HCT116 (cell line): Measurements from ENCODE around the gene KRTAP10-1. TPM values are rescaled to one million over a fixed set of nuclear protein-coding genes. Genes with fewer than 3 reads are reported as not detected.

Experiments
- ATAC-seq: fragments of 200-7000 bp; cut with Tn5 transposase; 2 replicates; pipeline ENCODE4 v1.9.1; 2020; ENCODE audit warnings: mild to moderate bottlenecking, moderate library complexity
- BruUV-seq: library from RNA; stranded (reverse); fragments of 400-500 nt; replicated peaks from 2 replicates; lab custom pipeline; 2021; lab: Mats Ljungman, UMichigan
- CTCF ChIA-PET: fragments of 300-600 bp; sonication (Branson Sonifier 250); formaldehyde crosslinking; loops from one replicate; lab custom pipeline; 2021; ENCODE audit warnings: antibody characterized with exemption; lab: Charles Lee
- POLR2A ChIA-PET: fragments of 300-600, 350-600 bp; sonication (Branson Sonifier 250); formaldehyde crosslinking; loops from one replicate; lab custom pipeline; 2021; ENCODE audit warnings: antibody characterized with exemption; lab: Charles Lee
- RAD21 ChIA-PET, 2 experiments: fragments of 300-600 bp; sonication (Branson Sonifier 250); formaldehyde crosslinking; loops; one replicate each; lab custom pipeline; 2023; ENCODE audit warnings: low total read pairs in 2 of 2; ENCODE audit not compliant: uncharacterized antibody in 2 of 2, unreplicated experiment in 2 of 2, low non-redundant PET in 1 of 2; lab: Charles Lee
- DNase-seq: peaks from one replicate; pipeline ENCODE4 v3.0.0-alpha.2; 2010; ENCODE audit warnings: low read depth, low spot score
- H2AFZ ChIP-seq: fragments of 200-600 bp; shearing (Covaris generic), sonication (generic); 2 replicates; pipeline ENCODE4 v1.6.1; 2017; ENCODE audit warnings: low read depth, mixed run types, mixed read lengths, antibody characterized with exemption, low read length; ENCODE audit not compliant: poor library complexity, severe bottlenecking
- H3K27ac ChIP-seq: 2 replicates; pipeline ENCODE4 v1.5.1; 2012; ENCODE audit warnings: low read depth, low read length
- H3K27me3 ChIP-seq: fragments of 200-600 bp; sonication (generic); 2 replicates; pipeline ENCODE4 v1.6.1; 2016; ENCODE audit warnings: mixed run types, low read length, mixed read lengths; ENCODE audit not compliant: insufficient read depth
- H3K36me3 ChIP-seq, 2 experiments: fragments of 200-500 bp in 1 of 2; fragments of 200-600 bp in 1 of 2; sonication (Bioruptor generic) in 1 of 2; sonication (generic) in 1 of 2; 2 replicates each; pipeline versions ENCODE4 v1.5.1 to v1.6.1; 2014 to 2016; ENCODE audit warnings: low read length in 2 of 2, inconsistent platforms in 1 of 2, mixed read lengths in 1 of 2, mixed run types in 1 of 2; ENCODE audit not compliant: insufficient read depth in 2 of 2, control insufficient read depth in 1 of 2
- H3K4me1 ChIP-seq, 2 experiments: fragments of 200-600 bp in 1 of 2; sonication (generic) in 1 of 2; 2 replicates each; pipeline versions ENCODE4 v1.5.1 to v1.6.1; 2012 to 2017; ENCODE audit warnings: low read length in 2 of 2, inconsistent platforms in 1 of 2, mild to moderate bottlenecking in 1 of 2, mixed read lengths in 1 of 2, mixed run types in 1 of 2, moderate library complexity in 1 of 2; ENCODE audit not compliant: insufficient read depth in 2 of 2, control insufficient read depth in 1 of 2
- H3K4me2 ChIP-seq: fragments of 200-600 bp; sonication (generic); 2 replicates; pipeline ENCODE4 v1.6.1; 2017; ENCODE audit warnings: mixed run types, low read length, mixed read lengths
- H3K4me3 ChIP-seq, 2 experiments: fragments of 200-600 bp in 1 of 2; sonication (generic) in 1 of 2; replicated peaks in 1 of 2; 2 replicates each; pipeline ENCODE4 v1.5.1; 2011 to 2016; ENCODE audit warnings: low read length in 2 of 2, control low read depth in 1 of 2, low read depth in 1 of 2, mild to moderate bottlenecking in 1 of 2, mixed read lengths in 1 of 2, mixed run types in 1 of 2
- H3K79me2 ChIP-seq: fragments of 200-600 bp; sonication (generic); 2 replicates; pipeline ENCODE4 v1.6.1; 2017; ENCODE audit warnings: mild to moderate bottlenecking, mixed run types, low read length, moderate library complexity, mixed read lengths; ENCODE audit not compliant: insufficient read depth
- H3K9ac ChIP-seq: fragments of 200-600 bp; sonication (generic); 2 replicates; pipeline ENCODE4 v1.6.1; 2016; ENCODE audit warnings: low read length, mixed read lengths
- H3K9me2 ChIP-seq: fragments of 200-600 bp; sonication (generic), shearing (Covaris generic); 2 replicates; pipeline ENCODE4 v1.6.1; 2017; ENCODE audit warnings: mixed run types, mild to moderate bottlenecking, moderate library complexity; ENCODE audit not compliant: insufficient read depth
- H3K9me3 ChIP-seq, 2 experiments: fragments of 200-500 bp in 1 of 2; fragments of 200-600 bp in 1 of 2; sonication (Bioruptor generic) in 1 of 2; sonication (generic) in 1 of 2; 2 replicates each; pipeline ENCODE4 v1.6.1; 2014 to 2017; ENCODE audit warnings: low read length in 2 of 2, mixed read lengths in 2 of 2, inconsistent platforms in 1 of 2, low read depth in 1 of 2, mild to moderate bottlenecking in 1 of 2, mixed run types in 1 of 2, moderate library complexity in 1 of 2; ENCODE audit not compliant: control insufficient read depth in 1 of 2, insufficient read depth in 1 of 2
- H4K20me1 ChIP-seq: fragments of 200-600 bp; sonication (generic), shearing (Covaris generic); 2 replicates; pipeline ENCODE4 v1.6.1; 2017; ENCODE audit warnings: mixed run types, mild to moderate bottlenecking, moderate library complexity; ENCODE audit not compliant: insufficient read depth
- CBX3 ChIP-seq: IDR thresholded peaks from 2 replicates; pipeline ENCODE4 v1.6.1; 2012; ENCODE audit warnings: low read depth
- ELF1 ChIP-seq: IDR thresholded peaks from 2 replicates; pipeline ENCODE4 v1.6.1; 2012; ENCODE audit warnings: low read depth, borderline replicate concordance
- ZNF274 ChIP-seq: fragments of 200-500 bp; sonication (Bioruptor generic); IDR thresholded peaks from 2 replicates; pipeline ENCODE4 v1.6.1; 2014; ENCODE audit warnings: mild to moderate bottlenecking, low read depth, low read length, inconsistent platforms
- intact Hi-C: fragments of 100-400 bp; cut with micrococcal nuclease; formaldehyde crosslinking; loops from 2 replicates; pipeline ENCODE4 v1.10.0; 2022
- total RNA-seq: library from RNA; stranded (reverse); gene quantifications from one replicate; pipeline ENCODE4 v1.2.1, GENCODE V29; 2021; ENCODE audit not compliant: unreplicated experiment
- TF ChIP-seq, protein P1 (sequence below): IDR thresholded peaks from 2 replicates; pipeline ENCODE4 v1.6.1; 2012
- TF ChIP-seq, protein P2 (sequence below): IDR thresholded peaks from 2 replicates; pipeline ENCODE4 v1.6.1; 2012
- TF ChIP-seq, protein P3 (sequence below): IDR thresholded peaks from 2 replicates; pipeline ENCODE4 v1.6.1; 2011; ENCODE audit warnings: mild to moderate bottlenecking, low read length, moderate library complexity; ENCODE audit not compliant: insufficient replicate concordance; ENCODE audit errors: extremely low read depth
- TF ChIP-seq, protein P4 (sequence below): IDR thresholded peaks from 2 replicates; pipeline ENCODE4 v1.6.1; 2012; ENCODE audit warnings: low read depth

KRTAP10-1 gene
- total RNA-seq, 1 experiment from 2014 or later, result not detected

DNA sequence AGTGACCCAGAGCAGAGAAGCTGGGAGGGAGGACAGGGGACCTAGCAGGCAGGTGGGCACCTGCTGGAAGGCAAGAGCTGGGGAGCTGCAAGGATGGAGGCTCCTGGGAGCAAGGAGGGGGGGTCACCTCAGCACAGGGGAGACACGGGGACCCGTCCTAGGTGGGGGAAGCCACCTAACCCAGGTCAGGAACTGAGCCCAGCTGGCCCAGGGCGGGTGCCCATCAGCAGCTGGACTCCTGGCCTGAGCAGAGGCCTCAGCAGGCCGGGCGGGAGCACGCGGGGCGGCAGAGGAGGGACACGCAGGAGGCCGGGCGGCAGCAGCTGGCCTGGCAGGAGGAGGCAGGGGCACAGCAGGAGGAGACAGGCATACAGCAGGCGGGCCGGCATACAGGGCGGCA, 949 bp downstream of the KRTAP10-1 start (continued):
- TF ChIP-seq, protein P1, sequence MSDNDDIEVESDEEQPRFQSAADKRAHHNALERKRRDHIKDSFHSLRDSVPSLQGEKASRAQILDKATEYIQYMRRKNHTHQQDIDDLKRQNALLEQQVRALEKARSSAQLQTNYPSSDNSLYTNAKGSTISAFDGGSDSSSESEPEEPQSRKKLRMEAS, result no peak
- no peak for TF ChIP-seq CBX3
- TF ChIP-seq ELF1, result no peak

DNA sequence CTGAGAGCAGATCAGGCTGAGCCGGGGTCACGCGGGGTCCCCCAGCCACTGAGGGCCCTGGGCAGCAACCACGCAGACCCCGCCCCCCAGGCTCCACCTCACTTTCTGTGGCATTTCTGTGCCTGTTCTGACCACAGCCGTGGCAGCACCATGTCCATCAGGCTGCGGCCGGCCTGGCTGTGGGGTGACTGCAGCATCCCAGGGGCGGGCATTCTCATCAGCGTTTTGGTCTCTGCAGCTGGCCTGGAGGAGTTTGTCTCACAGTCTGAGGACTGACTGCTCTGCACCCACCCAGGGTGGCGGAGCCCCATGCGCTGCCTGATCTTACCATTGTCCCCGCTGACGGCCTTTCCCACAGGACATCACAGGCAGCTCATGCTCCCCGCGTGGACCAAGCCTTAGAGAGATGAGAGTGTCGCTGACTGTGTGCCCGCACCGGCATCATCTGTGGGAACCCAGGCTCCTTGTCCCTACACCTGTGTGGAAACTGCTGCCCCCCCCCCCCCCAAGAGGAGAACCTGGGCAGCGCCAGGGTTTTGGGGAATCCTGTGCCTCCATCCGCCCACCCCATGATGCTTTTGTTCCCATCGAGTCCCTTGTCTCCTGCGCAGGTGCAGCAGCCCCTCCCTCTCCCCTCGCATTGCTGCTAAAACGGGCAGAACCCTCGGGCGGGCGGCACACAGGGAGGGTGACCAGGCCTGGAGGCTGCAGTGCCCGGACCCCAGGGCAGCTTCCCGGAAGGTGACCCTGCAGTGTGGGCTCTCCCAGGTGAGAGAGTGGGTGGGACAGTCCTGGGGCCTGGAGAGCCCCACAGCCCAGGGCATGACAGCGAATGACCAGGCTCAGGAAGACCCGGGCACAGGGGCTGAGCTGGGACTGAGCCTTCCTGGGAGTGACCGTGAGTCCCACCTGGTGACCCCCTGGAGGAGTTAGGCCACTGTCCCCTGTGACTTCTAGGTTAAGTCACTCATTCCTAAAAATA, 1.8 kb downstream of the KRTAP10-1 start:
- no peaks in the 10 kb centered on the region for H3K9me2 ChIP-seq
- no peak overlapping the region for H3K4me2 ChIP-seq
- no peak overlapping the region for H3K9ac ChIP-seq
- H3K27ac ChIP-seq, result no peak overlapping the region
- intact Hi-C loops, result no loop called here
- ATAC-seq, result no peak
- no peaks in the 10 kb centered on the region for H3K4me1 ChIP-seq
- RAD21 ChIA-PET, result no interaction called here
- no peaks in the 10 kb centered on the region for H3K36me3 ChIP-seq
- CTCF ChIA-PET, result no interaction called here
- DNase-seq, result no peak
- H3K27me3 ChIP-seq, result no peaks in the 10 kb centered on the region
- H3K4me3 ChIP-seq, result no peak overlapping the region
- H4K20me1 ChIP-seq, result no peaks in the 10 kb centered on the region
- POLR2A ChIA-PET, result no interaction called here
- H2AFZ ChIP-seq, result no peak overlapping the region
- no TSS peak for BruUV-seq
- TF ChIP-seq ZNF274, result no peak
- TF ChIP-seq, protein P2, sequence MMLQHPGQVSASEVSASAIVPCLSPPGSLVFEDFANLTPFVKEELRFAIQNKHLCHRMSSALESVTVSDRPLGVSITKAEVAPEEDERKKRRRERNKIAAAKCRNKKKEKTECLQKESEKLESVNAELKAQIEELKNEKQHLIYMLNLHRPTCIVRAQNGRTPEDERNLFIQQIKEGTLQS, result no peak
- TF ChIP-seq, protein P3, sequence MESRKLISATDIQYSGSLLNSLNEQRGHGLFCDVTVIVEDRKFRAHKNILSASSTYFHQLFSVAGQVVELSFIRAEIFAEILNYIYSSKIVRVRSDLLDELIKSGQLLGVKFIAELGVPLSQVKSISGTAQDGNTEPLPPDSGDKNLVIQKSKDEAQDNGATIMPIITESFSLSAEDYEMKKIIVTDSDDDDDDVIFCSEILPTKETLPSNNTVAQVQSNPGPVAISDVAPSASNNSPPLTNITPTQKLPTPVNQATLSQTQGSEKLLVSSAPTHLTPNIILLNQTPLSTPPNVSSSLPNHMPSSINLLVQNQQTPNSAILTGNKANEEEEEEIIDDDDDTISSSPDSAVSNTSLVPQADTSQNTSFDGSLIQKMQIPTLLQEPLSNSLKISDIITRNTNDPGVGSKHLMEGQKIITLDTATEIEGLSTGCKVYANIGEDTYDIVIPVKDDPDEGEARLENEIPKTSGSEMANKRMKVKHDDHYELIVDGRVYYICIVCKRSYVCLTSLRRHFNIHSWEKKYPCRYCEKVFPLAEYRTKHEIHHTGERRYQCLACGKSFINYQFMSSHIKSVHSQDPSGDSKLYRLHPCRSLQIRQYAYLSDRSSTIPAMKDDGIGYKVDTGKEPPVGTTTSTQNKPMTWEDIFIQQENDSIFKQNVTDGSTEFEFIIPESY, result no peak
- TF ChIP-seq, protein P4, sequence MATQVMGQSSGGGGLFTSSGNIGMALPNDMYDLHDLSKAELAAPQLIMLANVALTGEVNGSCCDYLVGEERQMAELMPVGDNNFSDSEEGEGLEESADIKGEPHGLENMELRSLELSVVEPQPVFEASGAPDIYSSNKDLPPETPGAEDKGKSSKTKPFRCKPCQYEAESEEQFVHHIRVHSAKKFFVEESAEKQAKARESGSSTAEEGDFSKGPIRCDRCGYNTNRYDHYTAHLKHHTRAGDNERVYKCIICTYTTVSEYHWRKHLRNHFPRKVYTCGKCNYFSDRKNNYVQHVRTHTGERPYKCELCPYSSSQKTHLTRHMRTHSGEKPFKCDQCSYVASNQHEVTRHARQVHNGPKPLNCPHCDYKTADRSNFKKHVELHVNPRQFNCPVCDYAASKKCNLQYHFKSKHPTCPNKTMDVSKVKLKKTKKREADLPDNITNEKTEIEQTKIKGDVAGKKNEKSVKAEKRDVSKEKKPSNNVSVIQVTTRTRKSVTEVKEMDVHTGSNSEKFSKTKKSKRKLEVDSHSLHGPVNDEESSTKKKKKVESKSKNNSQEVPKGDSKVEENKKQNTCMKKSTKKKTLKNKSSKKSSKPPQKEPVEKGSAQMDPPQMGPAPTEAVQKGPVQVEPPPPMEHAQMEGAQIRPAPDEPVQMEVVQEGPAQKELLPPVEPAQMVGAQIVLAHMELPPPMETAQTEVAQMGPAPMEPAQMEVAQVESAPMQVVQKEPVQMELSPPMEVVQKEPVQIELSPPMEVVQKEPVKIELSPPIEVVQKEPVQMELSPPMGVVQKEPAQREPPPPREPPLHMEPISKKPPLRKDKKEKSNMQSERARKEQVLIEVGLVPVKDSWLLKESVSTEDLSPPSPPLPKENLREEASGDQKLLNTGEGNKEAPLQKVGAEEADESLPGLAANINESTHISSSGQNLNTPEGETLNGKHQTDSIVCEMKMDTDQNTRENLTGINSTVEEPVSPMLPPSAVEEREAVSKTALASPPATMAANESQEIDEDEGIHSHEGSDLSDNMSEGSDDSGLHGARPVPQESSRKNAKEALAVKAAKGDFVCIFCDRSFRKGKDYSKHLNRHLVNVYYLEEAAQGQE, result no peak
- H3K9me3 ChIP-seq, result peaks cover under 1 to 11% of the 10 kb centered on the region in 2 experiments; a peak in 3 of 4 replicates
- H3K79me2 ChIP-seq, result no peaks in the 10 kb centered on the region
